H9 (cell line): ENCODE results near the gene RUNX2. TPM values are rescaled to one million over a fixed set of nuclear protein-coding genes. Genes with fewer than 3 reads are reported as not detected.

ENCODE experiments used
- DNase-seq: peaks from one replicate; pipeline ENCODE4 v3.0.0-alpha.2; 2017
- H2AFZ ChIP-seq: one replicate; pipeline ENCODE4 v1.6.1; 2013; ENCODE audit warnings: mild to moderate bottlenecking, low read length, control low read depth, moderate library complexity
- H2AK5ac ChIP-seq: 2 replicates; pipeline ENCODE4 v1.6.1; 2013; ENCODE audit warnings: low read length, control low read depth, mixed read lengths; ENCODE audit not compliant: insufficient read length
- H2BK120ac ChIP-seq: one replicate; pipeline ENCODE4 v1.6.1; 2013; ENCODE audit warnings: low read depth, mild to moderate bottlenecking, low read length, control low read depth, inconsistent platforms; ENCODE audit not compliant: poor library complexity, severe bottlenecking
- H2BK12ac ChIP-seq: 2 replicates; pipeline ENCODE4 v1.6.1; 2013; ENCODE audit warnings: low read length, control low read depth, mixed read lengths, low read depth; ENCODE audit not compliant: insufficient read length
- H2BK15ac ChIP-seq: 2 replicates; pipeline ENCODE4 v1.6.1; 2013; ENCODE audit warnings: low read depth, low read length, control low read depth
- H2BK20ac ChIP-seq: one replicate; pipeline ENCODE4 v1.6.1; 2013; ENCODE audit warnings: low read depth, mild to moderate bottlenecking, low read length, control low read depth, inconsistent platforms; ENCODE audit not compliant: poor library complexity, severe bottlenecking
- H2BK5ac ChIP-seq: 2 replicates; pipeline ENCODE4 v1.6.1; 2013; ENCODE audit warnings: low read length, control low read depth, mixed read lengths; ENCODE audit not compliant: insufficient read length
- H3K14ac ChIP-seq: 2 replicates; pipeline ENCODE4 v1.6.1; 2013; ENCODE audit warnings: low read length, control low read depth; ENCODE audit not compliant: insufficient read depth
- H3K18ac ChIP-seq: 2 replicates; pipeline ENCODE4 v1.6.1; 2013; ENCODE audit warnings: low read depth, mild to moderate bottlenecking, mixed read lengths, low read length, control low read depth; ENCODE audit not compliant: insufficient read length
- H3K23ac ChIP-seq: 2 replicates; pipeline ENCODE4 v1.6.1; 2013; ENCODE audit warnings: low read length, control low read depth, mixed read lengths, low read depth; ENCODE audit not compliant: insufficient read length
- H3K23me2 ChIP-seq: 2 replicates; pipeline ENCODE4 v1.6.1; 2013; ENCODE audit warnings: low read depth, mild to moderate bottlenecking, mixed read lengths, low read length, control low read depth; ENCODE audit not compliant: insufficient read length, poor library complexity, severe bottlenecking
- H3K27ac ChIP-seq: 2 replicates; pipeline ENCODE4 v1.5.1; 2013; ENCODE audit warnings: low read length, control low read depth, mixed read lengths, low read depth; ENCODE audit not compliant: insufficient read length
- H3K27me3 ChIP-seq: 2 replicates; pipeline ENCODE4 v1.6.1; 2013; ENCODE audit warnings: low read length, control low read depth, inconsistent platforms; ENCODE audit not compliant: insufficient read depth
- H3K4ac ChIP-seq: 2 replicates; pipeline ENCODE4 v1.6.1; 2013; ENCODE audit warnings: low read depth, mild to moderate bottlenecking, control low read depth, inconsistent platforms, low read length, moderate library complexity
- H3K4me1 ChIP-seq: 2 replicates; pipeline ENCODE4 v1.6.1; 2013; ENCODE audit warnings: low read length, control low read depth, inconsistent platforms; ENCODE audit not compliant: insufficient read depth
- H3K4me2 ChIP-seq: 2 replicates; pipeline ENCODE4 v1.6.1; 2013; ENCODE audit warnings: low read length, control low read depth, mixed read lengths; ENCODE audit not compliant: insufficient read length, insufficient read depth
- H3K56ac ChIP-seq: 2 replicates; pipeline ENCODE4 v1.6.1; 2013; ENCODE audit warnings: low read depth, mild to moderate bottlenecking, mixed read lengths, low read length, control low read depth; ENCODE audit not compliant: insufficient read length
- H3K79me1 ChIP-seq: 2 replicates; pipeline ENCODE4 v1.6.1; 2013; ENCODE audit warnings: low read depth, mild to moderate bottlenecking, moderate library complexity, low read length, control low read depth, inconsistent platforms; ENCODE audit not compliant: insufficient read depth, poor library complexity, severe bottlenecking
- H3K79me2 ChIP-seq: 2 replicates; pipeline ENCODE4 v1.6.1; 2013; ENCODE audit warnings: low read length, control low read depth, inconsistent platforms; ENCODE audit not compliant: insufficient read depth
- H3K9ac ChIP-seq: 2 replicates; pipeline ENCODE4 v1.6.1; 2013; ENCODE audit warnings: low read length, control low read depth, mixed read lengths; ENCODE audit not compliant: insufficient read length; ENCODE audit errors: extremely low read depth
- H3K9me3 ChIP-seq: one replicate; pipeline ENCODE4 v1.6.1; 2013; ENCODE audit warnings: low read depth, low read length, inconsistent platforms; ENCODE audit not compliant: control insufficient read depth
- H3T11ph ChIP-seq: one replicate; pipeline ENCODE4 v1.6.1; 2013; ENCODE audit warnings: mild to moderate bottlenecking, low read length, control low read depth, inconsistent platforms
- H4K20me1 ChIP-seq: one replicate; pipeline ENCODE4 v1.6.1; 2013; ENCODE audit not compliant: control insufficient read depth, insufficient read length, insufficient read depth
- H4K5ac ChIP-seq: 2 replicates; pipeline ENCODE4 v1.6.1; 2013; ENCODE audit warnings: low read depth, mild to moderate bottlenecking, mixed read lengths, low read length, control low read depth; ENCODE audit not compliant: insufficient read length
- H4K8ac ChIP-seq: replicated peaks from 2 replicates; pipeline ENCODE4 v1.6.1; 2013; ENCODE audit warnings: low read length, control low read depth, mixed read lengths, low read depth; ENCODE audit not compliant: insufficient read length
- H4K91ac ChIP-seq: 2 replicates; pipeline ENCODE4 v1.6.1; 2013; ENCODE audit warnings: low read depth, mild to moderate bottlenecking, moderate library complexity, mixed read lengths, low read length, control low read depth; ENCODE audit not compliant: insufficient read length
- H3K27ac Mint-ChIP-seq, 3 experiments: 2 replicates in 2 of 3; 3 replicates in 1 of 3; pipeline ENCODE4 v1.8.0; 2020 to 2021; ENCODE audit warnings: mixed read lengths in 3 of 3, mild to moderate bottlenecking in 1 of 3, moderate library complexity in 1 of 3
- H3K27me3 Mint-ChIP-seq: 2 replicates; pipeline ENCODE4 v1.8.0; 2021; ENCODE audit warnings: low read depth, mild to moderate bottlenecking, moderate library complexity, mixed read lengths
- H3K36me3 Mint-ChIP-seq, 3 experiments: 2 replicates in 2 of 3; 3 replicates in 1 of 3; pipeline ENCODE4 v1.8.0; 2020 to 2021; ENCODE audit warnings: low read depth in 3 of 3, mixed read lengths in 3 of 3; ENCODE audit not compliant: insufficient read depth in 1 of 3
- H3K4me1 Mint-ChIP-seq, 2 experiments: 2 replicates each; pipeline ENCODE4 v1.8.0; 2020; ENCODE audit warnings: mixed read lengths in 2 of 2
- H3K4me3 Mint-ChIP-seq, 2 experiments: 2 replicates in 1 of 2; 3 replicates in 1 of 2; pipeline ENCODE4 v1.8.0; 2020 to 2021; ENCODE audit warnings: mild to moderate bottlenecking in 2 of 2, mixed read lengths in 2 of 2, moderate library complexity in 1 of 2
- H3K9me3 Mint-ChIP-seq, 2 experiments: 2 replicates in 1 of 2; 3 replicates in 1 of 2; pipeline ENCODE4 v1.8.0; 2020; ENCODE audit warnings: mild to moderate bottlenecking in 2 of 2, mixed read lengths in 2 of 2, moderate library complexity in 1 of 2
- WGBS: extraction: QIAGEN DNeasy Blood & Tissue Kit; methylation state at CpG from one replicate; pipeline ENCODE4 v1.1.7; 2013; ENCODE audit warnings: missing lambda C conversion rate, low lambda C conversion rate, mixed read lengths; ENCODE audit not compliant: insufficient read length; ENCODE audit errors: extremely low coverage; 5-methylcytosine and 5-hydroxymethylcytosine counted together
- total RNA-seq: library from RNA; stranded (reverse); gene quantifications from 2 replicates; pipeline ENCODE4 v1.2.1, GENCODE V29; 2021
- TF ChIP-seq, protein P1 (sequence below): fragments of 200-600 bp; sonication (generic); conservative IDR thresholded peaks from 3 replicates; pipeline ENCODE4 v1.8.0; 2021; ENCODE audit warnings: antibody characterized with exemption, mild to moderate bottlenecking

Gene RUNX2
- total RNA-seq, 1 experiment from 2014 or later, result 0.15 TPM

DNA sequence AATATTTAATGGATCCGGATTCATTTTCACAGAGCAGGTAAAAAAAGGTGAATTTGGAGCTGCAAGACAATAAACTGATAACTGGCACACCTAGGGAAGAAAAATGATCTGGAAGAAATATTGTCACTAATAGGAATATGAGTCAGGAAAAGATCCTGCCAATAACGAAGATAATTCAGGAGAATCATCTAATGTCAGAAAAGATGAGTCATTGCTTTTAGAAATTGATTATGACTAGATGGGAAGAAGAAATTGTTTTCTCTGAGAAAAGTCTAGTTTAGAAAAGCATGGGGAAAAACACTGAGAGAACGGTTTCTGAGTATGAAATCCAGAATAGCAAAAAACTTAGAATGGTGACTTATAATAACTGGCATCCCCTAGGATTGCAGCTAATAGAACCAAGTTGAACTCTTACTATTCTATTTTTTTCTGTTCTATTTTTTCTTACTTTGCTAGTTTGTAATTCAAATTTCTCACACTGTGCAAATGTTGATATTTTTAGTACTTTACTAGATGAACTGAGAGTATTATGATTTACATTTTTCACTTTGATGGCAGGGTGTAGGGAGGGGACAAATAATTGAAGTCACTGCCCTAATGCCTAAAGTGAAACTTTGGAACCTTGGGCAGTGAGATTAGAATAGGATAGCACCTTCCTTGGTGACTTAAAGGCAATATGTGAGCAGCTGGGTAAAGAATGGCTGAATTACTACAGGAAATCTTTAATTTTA, 87.8 kb downstream of the RUNX2 start:
- Histone ChIP-seq H3K23me2 (peaks cover 10% of the 10 kb centered on the region), H3T11ph (no peak overlapping the region), H2AFZ (no peak overlapping the region), H3K9me3 (no peaks in the 10 kb centered on the region), H3K79me1 (no peaks in the 10 kb centered on the region), H3K23ac (no peak overlapping the region), H2AK5ac (no peak overlapping the region), H2BK5ac (no peak overlapping the region), H4K91ac (no peak overlapping the region), H3K14ac (no peak overlapping the region), H2BK120ac (no peak overlapping the region), H2BK15ac (no peak overlapping the region), H3K27me3 (peaks cover 18% of the 10 kb centered on the region; the same call in 1 of the 2 replicates), H4K20me1 (no peaks in the 10 kb centered on the region), H3K18ac (no peak overlapping the region), H3K4me1 (no peaks in the 10 kb centered on the region), H3K56ac (no peak overlapping the region), H4K5ac (no peak overlapping the region), H2BK20ac (no peak overlapping the region), H3K79me2 (no peaks in the 10 kb centered on the region), H3K4me2 (no peak overlapping the region), H3K4ac (no peak overlapping the region), H4K8ac (no peak overlapping the region), H3K9ac (no peak overlapping the region), H2BK12ac (no peak overlapping the region), H3K27ac (no peak overlapping the region)
- no peaks in the 10 kb centered on the region for H3K9me3 Mint-ChIP-seq
- H3K4me1 Mint-ChIP-seq, result peaks cover 18% of the 10 kb centered on the region in 2 experiments
- no peaks in the 10 kb centered on the region for H3K36me3 Mint-ChIP-seq
- no peak for DNase-seq
- TF ChIP-seq, protein P1, sequence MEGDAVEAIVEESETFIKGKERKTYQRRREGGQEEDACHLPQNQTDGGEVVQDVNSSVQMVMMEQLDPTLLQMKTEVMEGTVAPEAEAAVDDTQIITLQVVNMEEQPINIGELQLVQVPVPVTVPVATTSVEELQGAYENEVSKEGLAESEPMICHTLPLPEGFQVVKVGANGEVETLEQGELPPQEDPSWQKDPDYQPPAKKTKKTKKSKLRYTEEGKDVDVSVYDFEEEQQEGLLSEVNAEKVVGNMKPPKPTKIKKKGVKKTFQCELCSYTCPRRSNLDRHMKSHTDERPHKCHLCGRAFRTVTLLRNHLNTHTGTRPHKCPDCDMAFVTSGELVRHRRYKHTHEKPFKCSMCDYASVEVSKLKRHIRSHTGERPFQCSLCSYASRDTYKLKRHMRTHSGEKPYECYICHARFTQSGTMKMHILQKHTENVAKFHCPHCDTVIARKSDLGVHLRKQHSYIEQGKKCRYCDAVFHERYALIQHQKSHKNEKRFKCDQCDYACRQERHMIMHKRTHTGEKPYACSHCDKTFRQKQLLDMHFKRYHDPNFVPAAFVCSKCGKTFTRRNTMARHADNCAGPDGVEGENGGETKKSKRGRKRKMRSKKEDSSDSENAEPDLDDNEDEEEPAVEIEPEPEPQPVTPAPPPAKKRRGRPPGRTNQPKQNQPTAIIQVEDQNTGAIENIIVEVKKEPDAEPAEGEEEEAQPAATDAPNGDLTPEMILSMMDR, result no peak
- peaks cover 52% of the 10 kb centered on the region for H3K27me3 Mint-ChIP-seq
- no CpG with 5 or more reads among the region's 3 CpGs for WGBS
- no peak overlapping the region; a peak in 1 of 7 replicates for H3K27ac Mint-ChIP-seq
- no peak overlapping the region for H3K4me3 Mint-ChIP-seq
